ENCODE measurements around the gene FIZ1. TPM values are rescaled to one million over a fixed set of nuclear protein-coding genes. Genes with fewer than 3 reads are reported as not detected.

Gene FIZ1
- total and polyA plus RNA-seq, 2 experiments from 2014 or later, result 5.4 to 10.1 TPM

GRCh38 chr19:55624109-55625003, 25.0 kb upstream of the FIZ1 start, which contains the start of gene ZNF784:
Gene ZNF784 (minus strand): TSS chr19:55624566. CDS start chr19:55624561, 5 bp downstream.
- ATAC-seq, result peak; percentile 95
- peak; percentile 96 for DNase-seq (ENCODE audit: low spot score)

GRCh38 chr19:55623561-55623960, 24.2 kb upstream of the FIZ1 start:
- Histone ChIP-seq H2AFZ (no peak overlapping the region), H3K4me3 (peak overlapping the region; percentile 35; the same call in 1 of the 2 replicates), H3K36me3 (ENCODE audit: insufficient read depth) (no peaks in the 10 kb centered on the region), H3K27ac (ENCODE audit: low read depth) (no peak overlapping the region), H3K27me3 (ENCODE audit: insufficient read depth) (0 out of 2 replicates have a peak, but pooled peaks cover 5% of the 10 kb centered on the region), H3K4me2 (peak overlapping the region; percentile 19; the same call in 1 of the 2 replicates), H3K79me2 (replicated peaks; ENCODE audit: insufficient read depth) (peaks cover 9% of the 10 kb centered on the region), H3K4me1 (ENCODE audit: insufficient read depth) (no peaks in the 10 kb centered on the region; the same call in 1 of the 2 replicates), H3F3A (replicated peaks; ENCODE audit: low read depth) (peaks cover 12% of the 10 kb centered on the region), H4K20me1 (replicated peaks; ENCODE audit: insufficient read depth) (peaks cover 5% of the 10 kb centered on the region), H3K9me2 (ENCODE audit: insufficient read depth) (no peaks in the 10 kb centered on the region)
- Mint-ChIP-seq H3K36me3 (ENCODE audit: low read depth) (peaks cover 34% of the 10 kb centered on the region), H3K4me3 (peak overlapping the region; percentile 79), H3K9me3 (peaks cover 1% of the 10 kb centered on the region; the same call in 1 of the 3 replicates), H3K27me3 (ENCODE audit: insufficient read depth, low read depth, poor library complexity) (peaks cover 20% of the 10 kb centered on the region), H3K27ac (peak overlapping the region; percentile 98; the same call in 1 of the 2 replicates), H3K4me1 (peaks cover 13% of the 10 kb centered on the region; the same call in 2 of the 3 replicates)
- ATAC-seq (no peak), DNase-seq (ENCODE audit: low spot score) (no peak)
- TF ChIP-seq NANOG (IDR thresholded peaks at IDR 0.05; ENCODE audit: borderline replicate concordance) (no peak), REST (IDR thresholded peaks at IDR 0.05; ENCODE audit: unreplicated experiment) (no peak), EZH2phosphoT487 (IDR thresholded peaks at IDR 0.05; ENCODE audit: unreplicated experiment) (no peak), STAT1 (IDR thresholded peaks at IDR 0.05; ENCODE audit: unreplicated experiment) (no peak), CTCF (conservative IDR thresholded peaks at IDR 0.05; ENCODE audit: low read depth in 2 of 2) (no peak), EZH2 (IDR thresholded peaks at IDR 0.05; ENCODE audit: low read depth, unreplicated experiment) (no peak), ZNF114 (CRISPR knock-in tag; IDR thresholded peaks at IDR 0.05) (no peak), ETS1 (IDR thresholded peaks at IDR 0.05) (no peak), JUNB (IDR thresholded peaks at IDR 0.05; ENCODE audit: unreplicated experiment) (no peak)

More at GRCh38 chr19:55624109-55625003, 25.0 kb upstream of the FIZ1 start, which contains the start of gene ZNF784:
- Mint-ChIP-seq H3K4me3 (peak within 1 kb of the TSS; percentile 79), H3K27me3 (ENCODE audit: insufficient read depth, low read depth, poor library complexity) (peaks cover 20% of the 10 kb centered on the region), H3K4me1 (peaks cover 13% of the 10 kb centered on the region; the same call in 2 of the 3 replicates), H3K36me3 (ENCODE audit: low read depth) (peaks cover 30% of the 10 kb centered on the region), H3K27ac (peak within 1 kb of the TSS; percentile 98), H3K9me3 (no peaks in the 10 kb centered on the region; the same call in 2 of the 3 replicates)
- Histone ChIP-seq H3K4me2 (peak within 1 kb of the TSS; percentile 68), H3K9me2 (ENCODE audit: insufficient read depth) (no peaks in the 10 kb centered on the region), H3F3A (replicated peaks; ENCODE audit: low read depth) (peaks cover 12% of the 10 kb centered on the region), H3K36me3 (ENCODE audit: insufficient read depth) (no peaks in the 10 kb centered on the region), H3K27ac (ENCODE audit: low read depth) (peak within 1 kb of the TSS; percentile 97), H4K20me1 (replicated peaks; ENCODE audit: insufficient read depth) (peaks cover 5% of the 10 kb centered on the region), H3K4me1 (ENCODE audit: insufficient read depth) (no peaks in the 10 kb centered on the region; the same call in 1 of the 2 replicates), H3K4me3 (peak within 1 kb of the TSS; percentile 69), H3K27me3 (ENCODE audit: insufficient read depth) (0 out of 2 replicates have a peak, but pooled peaks cover 5% of the 10 kb centered on the region), H2AFZ (peak within 1 kb of the TSS; percentile 97; the same call in 1 of the 2 replicates), H3K79me2 (replicated peaks; ENCODE audit: insufficient read depth) (peaks cover 9% of the 10 kb centered on the region)
- peak; percentile 84 for TF ChIP-seq POLR2AphosphoS5 (IDR thresholded peaks at IDR 0.05; ENCODE audit: low read depth)
- no peak for TF ChIP-seq ZNF114 (CRISPR knock-in tag; IDR thresholded peaks at IDR 0.05)
